Mucosa of descending colon (tissue), 3 donors: ENCODE data around the gene ATG7. TPM values are rescaled to one million over a fixed set of nuclear protein-coding genes. Genes with fewer than 3 reads are reported as not detected.
A peak's percentile ranks its signal among the peaks of the same experiment; 100 is the strongest.

ENCODE experiments used
- ATAC-seq: fragments of 200-7000 bp; cut with Tn5 transposase; one replicate; pipeline ENCODE4 v1.9.1; 2020; ENCODE audit warnings: mild to moderate bottlenecking, moderate library complexity
- DNase-seq, 3 donors: peaks; one replicate each; pipeline ENCODE4 v3.0.0-alpha.2; 2020
- H3K36me3 ChIP-seq: fragments of 200-600 bp; one replicate; pipeline ENCODE4 v1.8.0; 2021; ENCODE audit warnings: low read depth, mild to moderate bottlenecking
- H3K4me1 ChIP-seq: fragments of 200-600 bp; one replicate; pipeline ENCODE4 v1.8.0; 2021; ENCODE audit warnings: low read depth, mild to moderate bottlenecking
- H3K4me3 ChIP-seq: fragments of 200-600 bp; one replicate; pipeline ENCODE4 v1.8.0; 2021; ENCODE audit warnings: mild to moderate bottlenecking
- H3K9me3 ChIP-seq: fragments of 200-600 bp; one replicate; pipeline ENCODE4 v1.8.0; 2021; ENCODE audit warnings: mild to moderate bottlenecking
- CTCF ChIP-seq: fragments of 200-600 bp; IDR thresholded peaks from one replicate; pipeline ENCODE4 v1.8.0; 2022; ENCODE audit warnings: antibody characterized with exemption, mild to moderate bottlenecking
- intact Hi-C, 2 donors: fragments of 100-400 bp; cut with DNase I in 1 of 2; cut with micrococcal nuclease in 1 of 2; formaldehyde crosslinking; loops; one replicate each; pipeline versions ENCODE4 v1.11.0 to v1.11.1; 2022; cut with DNase I, micrococcal nuclease
- total RNA-seq, 3 donors: library from RNA; stranded (reverse); fragmentation: NEBNext Ultra II Directional in 2 of 3; extraction: Animal tissue kit (Norgen Biotek cat#: 25700) in 2 of 3; gene quantifications; one replicate each; pipeline versions ENCODE4 v1.2.1 to v1.2.4, GENCODE V29; 2021 to 2023
- donor health status: DM: no; HTN: no; CAD: no; lungs with moderate emphysema.
- donor health status: DM: no; HTN: no; CAD: no.
- donor health status: DM: no; HTN: yes; CAD: no.

Gene ATG7
- total RNA-seq, 3 donors from 2014 or later, result 40.4 to 49.6 (median 43.3) TPM

GRCh38 chr3:11542551-11542950 is 270.4 kb downstream of the ATG7 start:
- H3K36me3 ChIP-seq, result no peaks in the 10 kb centered on the region
- no peak for ATAC-seq
- no peak for TF ChIP-seq CTCF
- H3K9me3 ChIP-seq, result no peaks in the 10 kb centered on the region
- intact Hi-C loops, result no loop called here
- H3K4me1 ChIP-seq, result no peaks in the 10 kb centered on the region
- no peak for DNase-seq
- H3K4me3 ChIP-seq, result no peak overlapping the region

- ATAC-seq, result no peak
- no peak overlapping the region for H3K4me3 ChIP-seq
- TF ChIP-seq CTCF, result no peak
- H3K9me3 ChIP-seq, result no peaks in the 10 kb centered on the region
- H3K36me3 ChIP-seq, result no peaks in the 10 kb centered on the region
- H3K4me1 ChIP-seq, result no peaks in the 10 kb centered on the region
- DNase-seq, result no peak
- intact Hi-C loops, result no loop called here
Observed at GRCh38 chr3:11543141-11543947, 271.1 kb downstream of the ATG7 start.

- Histone ChIP-seq H3K9me3 (no peaks in the 10 kb centered on the region), H3K4me1 (no peaks in the 10 kb centered on the region), H3K36me3 (no peaks in the 10 kb centered on the region), H3K4me3 (no peak overlapping the region)
- ATAC-seq, result peak; percentile 6
- no peak for DNase-seq
- intact Hi-C loops, result no loop called here
- TF ChIP-seq CTCF, result no peak
Observed at GRCh38 chr3:11543948-11544387, 271.8 kb downstream of the ATG7 start.

DNA sequence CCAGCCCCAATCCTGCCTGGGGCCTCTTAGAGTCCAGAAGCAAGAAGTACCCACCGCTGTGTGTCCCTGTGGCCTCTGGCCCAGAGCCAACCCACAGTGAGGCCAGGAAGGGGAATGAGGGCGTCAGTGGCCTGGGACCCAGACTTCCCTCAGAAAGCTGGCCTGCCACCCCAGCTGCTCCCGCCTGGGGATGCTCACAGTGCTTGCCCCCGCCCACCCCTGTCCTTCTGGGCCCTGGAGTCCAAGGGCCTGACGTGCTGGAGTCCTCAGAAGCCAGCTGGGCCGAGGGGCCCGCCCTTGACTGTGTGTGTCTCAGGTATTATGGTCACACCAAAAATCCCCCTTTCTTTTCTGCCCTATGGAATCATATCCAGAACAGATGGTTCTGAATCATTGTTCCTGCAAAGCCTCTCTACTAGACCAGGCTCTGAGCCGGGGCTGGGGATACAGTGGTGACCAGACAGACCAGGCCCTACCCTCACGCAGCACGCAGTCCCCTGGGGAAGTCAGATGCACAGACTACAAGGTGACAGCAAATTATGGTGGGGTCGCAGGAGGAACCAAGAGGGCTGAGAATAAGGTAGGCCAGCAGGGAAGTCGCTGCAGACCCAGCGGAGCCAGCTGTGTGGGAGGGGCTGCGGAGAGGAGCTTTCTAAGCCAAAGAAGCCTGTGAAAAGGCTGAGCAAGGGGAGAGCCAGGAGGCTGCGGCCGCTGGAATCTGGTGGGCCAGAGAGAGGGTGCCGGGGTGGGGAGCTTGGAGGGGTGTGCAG is 272.4 kb downstream of the ATG7 start:
- Histone ChIP-seq H3K36me3 (no peaks in the 10 kb centered on the region), H3K4me1 (no peaks in the 10 kb centered on the region), H3K4me3 (no peak overlapping the region), H3K9me3 (no peaks in the 10 kb centered on the region)
- TF ChIP-seq CTCF, result no peak
- DNase-seq (no peak), ATAC-seq (no peak)
- intact Hi-C loops, result no loop called here

DNA sequence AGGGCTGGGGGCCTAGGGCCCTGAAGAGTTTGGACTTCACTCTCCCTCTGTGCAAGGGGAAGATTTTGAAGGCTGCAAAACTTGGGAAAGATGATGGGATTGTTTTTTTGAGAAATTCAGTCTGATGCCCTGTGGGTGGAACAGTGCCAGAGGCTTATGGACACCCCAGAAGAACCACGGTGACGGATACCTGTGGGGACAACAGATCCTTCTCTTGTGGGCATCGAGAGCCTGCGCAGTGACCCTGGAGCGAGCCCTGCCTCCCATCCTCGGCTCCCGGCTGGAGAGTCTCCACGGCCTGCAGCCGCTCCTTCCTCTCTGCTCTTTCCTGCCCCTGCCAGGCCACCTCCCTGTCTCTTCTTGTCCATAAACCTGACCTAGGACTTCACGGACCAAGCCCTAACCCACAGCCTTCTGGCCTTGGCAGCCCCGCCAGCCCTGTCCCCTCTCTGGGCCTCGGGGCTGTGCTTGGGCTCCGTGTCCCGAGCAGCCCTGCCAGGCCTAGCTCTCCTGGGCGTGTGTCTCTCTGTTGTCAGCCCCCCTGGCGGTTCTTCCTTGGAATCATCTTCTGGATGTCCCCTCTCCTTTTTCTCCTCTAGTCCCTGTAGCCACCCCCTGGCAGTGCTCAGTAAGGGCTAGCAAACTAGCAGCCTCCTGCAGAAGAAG is 273.1 kb downstream of the ATG7 start:
- TF ChIP-seq CTCF, result no peak
- peak; percentile 9 for ATAC-seq
- no peaks in the 10 kb centered on the region for H3K36me3 ChIP-seq
- no peak overlapping the region for H3K4me3 ChIP-seq
- intact Hi-C loops, result no loop called here
- H3K9me3 ChIP-seq, result no peaks in the 10 kb centered on the region
- H3K4me1 ChIP-seq, result no peaks in the 10 kb centered on the region
- peak in 1 of 3 donors; percentile 17 for DNase-seq
